ENCODE measurements around the gene RHBDD1. TPM values are rescaled to one million over a fixed set of nuclear protein-coding genes. Genes with fewer than 3 reads are reported as not detected.

The RHBDD1 gene
- total RNA-seq, 2 donors from 2014 or later: 7.9 to 9.9 TPM

- ATAC-seq (no peak), DNase-seq (no peak)
- H3K4me1 ChIP-seq: no peaks in the 10 kb centered on the region
- TF ChIP-seq, protein P1, sequence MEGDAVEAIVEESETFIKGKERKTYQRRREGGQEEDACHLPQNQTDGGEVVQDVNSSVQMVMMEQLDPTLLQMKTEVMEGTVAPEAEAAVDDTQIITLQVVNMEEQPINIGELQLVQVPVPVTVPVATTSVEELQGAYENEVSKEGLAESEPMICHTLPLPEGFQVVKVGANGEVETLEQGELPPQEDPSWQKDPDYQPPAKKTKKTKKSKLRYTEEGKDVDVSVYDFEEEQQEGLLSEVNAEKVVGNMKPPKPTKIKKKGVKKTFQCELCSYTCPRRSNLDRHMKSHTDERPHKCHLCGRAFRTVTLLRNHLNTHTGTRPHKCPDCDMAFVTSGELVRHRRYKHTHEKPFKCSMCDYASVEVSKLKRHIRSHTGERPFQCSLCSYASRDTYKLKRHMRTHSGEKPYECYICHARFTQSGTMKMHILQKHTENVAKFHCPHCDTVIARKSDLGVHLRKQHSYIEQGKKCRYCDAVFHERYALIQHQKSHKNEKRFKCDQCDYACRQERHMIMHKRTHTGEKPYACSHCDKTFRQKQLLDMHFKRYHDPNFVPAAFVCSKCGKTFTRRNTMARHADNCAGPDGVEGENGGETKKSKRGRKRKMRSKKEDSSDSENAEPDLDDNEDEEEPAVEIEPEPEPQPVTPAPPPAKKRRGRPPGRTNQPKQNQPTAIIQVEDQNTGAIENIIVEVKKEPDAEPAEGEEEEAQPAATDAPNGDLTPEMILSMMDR (IDR thresholded peaks at IDR 0.05): no peak
- no peak for TF ChIP-seq POLR2A (IDR thresholded peaks at IDR 0.05)
- H3K4me3 ChIP-seq: no peak overlapping the region
- no peaks in the 10 kb centered on the region for H3K36me3 ChIP-seq (replicated peaks in 1 of 2; ENCODE audit: insufficient read depth in 1 of 2, low read depth in 2 of 2)
- H3K27ac ChIP-seq: no peak overlapping the region
- H3K9me3 ChIP-seq: no peaks in the 10 kb centered on the region
- WGBS, 2 donors: 69 to 81% methylated on average over 3 of the region's 3 CpGs
- H3K27me3 ChIP-seq: no peaks in the 10 kb centered on the region
- intact Hi-C loops (cut with DNase I): no loop called here
Observed at GRCh38 chr2:227010433-227010832, 174.6 kb downstream of the RHBDD1 start.

- intact Hi-C loops (cut with DNase I): no loop called here
- Histone ChIP-seq H3K9me3 (no peaks in the 10 kb centered on the region), H3K27me3 (no peaks in the 10 kb centered on the region), H3K27ac (no peak overlapping the region), H3K36me3 (replicated peaks in 1 of 2; ENCODE audit: insufficient read depth in 1 of 2, low read depth in 2 of 2) (no peaks in the 10 kb centered on the region), H3K4me1 (no peaks in the 10 kb centered on the region), H3K4me3 (no peak overlapping the region)
- DNase-seq: no peak
- TF ChIP-seq, protein P1 (IDR thresholded peaks at IDR 0.05): no peak
- no peak for TF ChIP-seq POLR2A (IDR thresholded peaks at IDR 0.05)
- no peak for ATAC-seq
- WGBS, 2 donors: 85 to 86% methylated on average over 9 of the region's 9 CpGs
Observed at GRCh38 chr2:227013330-227013729, 177.5 kb downstream of the RHBDD1 start.

GRCh38 chr2:227013881-227014280 is 178.0 kb downstream of the RHBDD1 start:
- DNase-seq (no peak), ATAC-seq (no peak)
- Histone ChIP-seq H3K27me3 (no peaks in the 10 kb centered on the region), H3K4me3 (no peak overlapping the region), H3K9me3 (no peaks in the 10 kb centered on the region), H3K27ac (no peak overlapping the region), H3K4me1 (no peaks in the 10 kb centered on the region), H3K36me3 (replicated peaks in 1 of 2; ENCODE audit: insufficient read depth in 1 of 2, low read depth in 2 of 2) (no peaks in the 10 kb centered on the region)
- WGBS, 2 donors: 84 to 87% methylated on average over 6 to 8 of the region's 8 CpGs
- intact Hi-C loops (cut with DNase I): no loop called here
- TF ChIP-seq, protein P1 (IDR thresholded peaks at IDR 0.05): no peak
- TF ChIP-seq POLR2A (IDR thresholded peaks at IDR 0.05): no peak

DNA sequence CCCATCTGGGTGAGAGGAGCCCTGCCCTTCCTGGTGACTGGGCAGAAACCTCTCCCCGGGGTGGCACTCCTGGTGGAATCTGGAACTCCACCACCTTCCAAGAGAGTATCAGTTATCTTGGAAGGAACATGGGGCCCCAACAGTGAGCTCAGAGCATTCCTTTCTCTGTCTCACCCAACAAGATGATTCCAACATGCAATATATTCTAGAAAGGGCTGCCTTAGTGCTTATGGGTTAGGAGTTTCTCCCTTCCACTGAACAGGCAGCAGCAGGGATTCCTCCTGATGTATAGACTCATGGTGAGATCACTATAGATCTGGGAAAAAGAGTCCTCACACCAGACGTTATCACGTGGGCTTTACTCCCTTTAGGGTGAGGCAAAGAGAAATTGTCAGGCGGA is 181.0 kb downstream of the RHBDD1 start:
- H3K27me3 ChIP-seq: no peaks in the 10 kb centered on the region
- H3K36me3 ChIP-seq (replicated peaks in 1 of 2; ENCODE audit: insufficient read depth in 1 of 2, low read depth in 2 of 2): no peaks in the 10 kb centered on the region
- WGBS, 2 donors: 72 to 75% methylated on average over 4 of the region's 4 CpGs
- DNase-seq (no peak), ATAC-seq (no peak)
- H3K4me1 ChIP-seq: no peaks in the 10 kb centered on the region
- H3K9me3 ChIP-seq: no peaks in the 10 kb centered on the region
- intact Hi-C loops (cut with DNase I): no loop called here
- no peak overlapping the region for H3K4me3 ChIP-seq
- no peak overlapping the region for H3K27ac ChIP-seq
- TF ChIP-seq, protein P1 (IDR thresholded peaks at IDR 0.05): no peak
- TF ChIP-seq POLR2A (IDR thresholded peaks at IDR 0.05): no peak

GRCh38 chr2:227020416-227020815 is 184.6 kb downstream of the RHBDD1 start:
- Histone ChIP-seq H3K9me3 (no peaks in the 10 kb centered on the region), H3K27ac (no peak overlapping the region), H3K4me3 (no peak overlapping the region), H3K36me3 (replicated peaks in 1 of 2; ENCODE audit: insufficient read depth in 1 of 2, low read depth in 2 of 2) (no peaks in the 10 kb centered on the region), H3K27me3 (no peaks in the 10 kb centered on the region), H3K4me1 (no peaks in the 10 kb centered on the region)
- intact Hi-C loops (cut with DNase I): no loop called here
- 75 to 87% methylated on average over 2 of the region's 2 CpGs for WGBS, 2 donors
- TF ChIP-seq POLR2A (IDR thresholded peaks at IDR 0.05): no peak
- TF ChIP-seq, protein P1 (IDR thresholded peaks at IDR 0.05): no peak
- ATAC-seq: no peak
- DNase-seq: no peak
